HG02840 (cell line): ENCODE data around the gene DLG4.
"Not testable (repeated sequence)": the region's sequence is repeated elsewhere in the genome, so short reads cannot be mapped to it uniquely, and the experiment has no call there.

Experiments used
- ATAC-seq: cut with Tn5 transposase; IDR thresholded peaks from one replicate; pipeline ENCODE4 v1.9.1; 2021; ENCODE audit warnings: mild to moderate bottlenecking, moderate library complexity, moderate number of reproducible peaks; ENCODE audit not compliant: unreplicated experiment, low FRiP score

The DLG4 gene

GRCh38 chr17:7249830-7250229, 30.2 kb upstream of the DLG4 start:
- no peak for ATAC-seq

GRCh38 chr17:7249214-7249613, 29.6 kb upstream of the DLG4 start:
- no peak for ATAC-seq

- no peak for ATAC-seq
These were observed 29.2 kb upstream of the DLG4 start for GRCh38 chr17:7248796-7249195.

GRCh38 chr17:7246779-7247178, 27.1 kb upstream of the DLG4 start:
- no peak for ATAC-seq

GRCh38 chr17:7243838-7244237, 24.2 kb upstream of the DLG4 start:
- not testable (repeated sequence) for ATAC-seq

- no peak for ATAC-seq
These were observed 23.8 kb upstream of the DLG4 start for GRCh38 chr17:7243453-7243729.

- peak; percentile 62 for ATAC-seq
These were observed 23.2 kb upstream of the DLG4 start for GRCh38 chr17:7242717-7243452.

- peak; percentile 41 for ATAC-seq
These were observed 22.4 kb upstream of the DLG4 start, which contains the start of gene GABARAP for GRCh38 chr17:7241783-7242716. Gene GABARAP (minus strand): TSS chr17:7242449. CDS start chr17:7242330, 119 bp downstream.

GRCh38 chr17:7241090-7241733, 21.6 kb upstream of the DLG4 start:
- ATAC-seq, result no peak

GRCh38 chr17:7240375-7240774, 20.7 kb upstream of the DLG4 start:
- ATAC-seq, result no peak

- ATAC-seq, result peak; percentile 47
These were observed 19.7 kb upstream of the DLG4 start, which contains the start of gene PHF23 for GRCh38 chr17:7239091-7240027. Gene PHF23 (minus strand): TSS chr17:7239457. CDS start chr17:7239279, 178 bp downstream.

- ATAC-seq, result no peak
These were observed 18.9 kb upstream of the DLG4 start for GRCh38 chr17:7238420-7239090.

- ATAC-seq, result no peak
These were observed 18.3 kb upstream of the DLG4 start for GRCh38 chr17:7237761-7238419.

- no peak for ATAC-seq
These were observed 17.7 kb upstream of the DLG4 start for GRCh38 chr17:7237266-7237760.

- no peak for ATAC-seq
These were observed 17.2 kb upstream of the DLG4 start for GRCh38 chr17:7236808-7237207.

- ATAC-seq, result no peak
These were observed 16.3 kb upstream of the DLG4 start for GRCh38 chr17:7235693-7236665.

GRCh38 chr17:7234083-7234951, 14.7 kb upstream of the DLG4 start, which contains the start of gene DVL2:
Gene DVL2 (minus strand): TSS chr17:7234517. CDS start chr17:7234262, 255 bp downstream.
- ATAC-seq, result peak; percentile 57
